ENCODE results near the gene PCGF5.

PCGF5 gene

GRCh38 chr10:91271886-91272285 lies 51.4 kb downstream of the PCGF5 start:
- DNase-seq (ENCODE audit: low read depth in 1 of 2, low spot score in 1 of 2), result no peak
- H3K27ac ChIP-seq (replicated peaks), result no peak overlapping the region
- no peaks in the 10 kb centered on the region for H3K27me3 ChIP-seq (ENCODE audit: insufficient read depth, poor library complexity, severe bottlenecking)
- no peak for TF ChIP-seq GABPA (IDR thresholded peaks at IDR 0.05; ENCODE audit: low read depth)
- no peak for TF ChIP-seq CTCF (IDR thresholded peaks at IDR 0.05; ENCODE audit: insufficient read depth, low read length)
- TF ChIP-seq POLR2AphosphoS5 (IDR thresholded peaks at IDR 0.05; ENCODE audit: low read depth), result no peak
- no peak for TF ChIP-seq SPI1 (IDR thresholded peaks at IDR 0.05; ENCODE audit: borderline replicate concordance, low read depth)
- TF ChIP-seq REST (IDR thresholded peaks at IDR 0.05; ENCODE audit: insufficient replicate concordance, low read depth), result no peak
- no peak overlapping the region for H3K4me3 ChIP-seq (replicated peaks; ENCODE audit: insufficient read depth, low read length)

GRCh38 chr10:91284486-91285090 lies 64.1 kb downstream of the PCGF5 start:
- DNase-seq (ENCODE audit: low read depth in 1 of 2, low spot score in 1 of 2), result no peak
- Histone ChIP-seq H3K4me3 (replicated peaks; ENCODE audit: insufficient read depth, low read length) (no peak overlapping the region), H3K27ac (replicated peaks) (no peak overlapping the region), H3K27me3 (ENCODE audit: insufficient read depth, poor library complexity, severe bottlenecking) (no peaks in the 10 kb centered on the region)
- no peak for TF ChIP-seq GABPA (IDR thresholded peaks at IDR 0.05; ENCODE audit: low read depth)

GRCh38 chr10:91286572-91286971 lies 66.1 kb downstream of the PCGF5 start:
- H3K27ac ChIP-seq (replicated peaks), result no peak overlapping the region
- DNase-seq (ENCODE audit: low read depth in 1 of 2, low spot score in 1 of 2), result no peak
- no peak overlapping the region for H3K4me3 ChIP-seq (replicated peaks; ENCODE audit: insufficient read depth, low read length)
- no peak for TF ChIP-seq SPI1 (IDR thresholded peaks at IDR 0.05; ENCODE audit: borderline replicate concordance, low read depth)
- TF ChIP-seq CTCF (IDR thresholded peaks at IDR 0.05; ENCODE audit: insufficient read depth, low read length), result no peak
- TF ChIP-seq GABPA (IDR thresholded peaks at IDR 0.05; ENCODE audit: low read depth), result no peak
- TF ChIP-seq REST (IDR thresholded peaks at IDR 0.05; ENCODE audit: insufficient replicate concordance, low read depth), result no peak
- no peak for TF ChIP-seq POLR2AphosphoS5 (IDR thresholded peaks at IDR 0.05; ENCODE audit: low read depth)
- no peaks in the 10 kb centered on the region for H3K27me3 ChIP-seq (ENCODE audit: insufficient read depth, poor library complexity, severe bottlenecking)

- no peak overlapping the region for H3K27ac ChIP-seq (replicated peaks)
- no peaks in the 10 kb centered on the region for H3K27me3 ChIP-seq (ENCODE audit: insufficient read depth, poor library complexity, severe bottlenecking)
- no peak overlapping the region for H3K4me3 ChIP-seq (replicated peaks; ENCODE audit: insufficient read depth, low read length)
- no peak for DNase-seq (ENCODE audit: low read depth in 1 of 2, low spot score in 1 of 2)
- TF ChIP-seq POLR2AphosphoS5 (IDR thresholded peaks at IDR 0.05; ENCODE audit: low read depth) (no peak), SPI1 (IDR thresholded peaks at IDR 0.05; ENCODE audit: borderline replicate concordance, low read depth) (no peak), REST (IDR thresholded peaks at IDR 0.05; ENCODE audit: insufficient replicate concordance, low read depth) (no peak)
Measured at GRCh38 chr10:91287276-91287675, 66.8 kb downstream of the PCGF5 start.

All from HL-60 (cell line).